HL-60/S4 treated with retinoic acid at 250 ng/mL for 4 days and 3 days (cell line): ENCODE data around the gene CCR5.
"Not testable (repeated sequence)": the region's sequence is repeated elsewhere in the genome, so short reads cannot be mapped to it uniquely, and the experiment has no call there.

ENCODE experiments used
- in situ Hi-C: fragments of 300-500 bp; cut with MboI; formaldehyde crosslinking; loops from 2 replicates; pipeline ENCODE4 v1.7.0; 2022; ENCODE audit warnings: low sequenced_read_pairs

CCR5 gene

DNA sequence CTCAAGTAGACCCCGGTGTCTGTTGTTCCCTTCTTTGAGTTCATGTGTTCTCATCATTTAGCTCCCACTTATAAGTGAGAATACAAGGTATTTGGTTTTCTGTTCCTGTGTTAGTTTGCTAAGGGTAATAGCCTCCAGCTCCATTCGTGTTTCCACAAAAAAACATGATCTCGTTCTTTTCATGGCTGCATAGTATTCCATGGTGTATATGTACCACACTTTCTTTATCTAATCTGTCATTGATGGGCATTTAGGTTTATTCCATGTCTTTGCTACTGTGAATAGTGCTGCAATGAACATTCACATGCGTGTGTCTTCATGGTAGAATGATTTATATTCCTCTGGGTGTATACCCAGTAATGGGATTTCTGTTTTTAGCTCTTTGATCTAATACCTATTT is 32.2 kb downstream of the CCR5 start:
- in situ Hi-C loops = not testable (repeated sequence)

DNA sequence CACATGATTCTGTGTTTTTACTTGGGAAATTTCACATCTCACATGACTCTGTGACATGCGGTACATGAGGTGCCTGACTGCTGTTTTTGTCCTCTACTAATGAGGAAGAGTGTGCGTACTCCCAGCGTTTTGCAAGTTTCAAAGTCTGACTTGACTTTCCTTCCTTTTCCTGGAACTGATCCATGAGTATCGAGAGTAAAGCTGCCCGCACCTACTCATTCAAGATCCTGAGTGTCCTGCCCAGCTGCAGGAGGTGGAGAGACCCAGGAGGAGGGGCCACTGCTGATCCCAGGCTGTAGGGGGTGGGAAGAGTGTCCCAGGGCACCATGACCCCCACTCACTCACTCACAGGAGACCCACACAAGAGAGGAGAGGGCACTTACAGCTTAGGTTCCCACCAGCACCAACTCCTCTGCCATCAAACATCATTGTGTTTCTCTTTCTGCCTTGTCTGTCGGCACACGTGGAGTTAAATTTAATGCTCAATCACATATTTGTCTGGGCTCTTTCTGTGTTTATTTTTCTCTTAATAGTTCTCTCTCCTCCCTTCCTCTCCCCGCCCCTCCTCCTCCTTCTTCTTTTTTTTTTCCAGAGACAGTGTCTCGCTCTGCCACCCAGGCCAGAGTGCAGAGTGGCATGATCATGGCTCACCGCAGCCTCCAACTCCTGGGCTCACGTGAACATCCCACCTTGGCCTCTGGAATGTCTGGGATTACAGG is 34.7 kb downstream of the CCR5 start:
- in situ Hi-C loops = no loop called here

DNA sequence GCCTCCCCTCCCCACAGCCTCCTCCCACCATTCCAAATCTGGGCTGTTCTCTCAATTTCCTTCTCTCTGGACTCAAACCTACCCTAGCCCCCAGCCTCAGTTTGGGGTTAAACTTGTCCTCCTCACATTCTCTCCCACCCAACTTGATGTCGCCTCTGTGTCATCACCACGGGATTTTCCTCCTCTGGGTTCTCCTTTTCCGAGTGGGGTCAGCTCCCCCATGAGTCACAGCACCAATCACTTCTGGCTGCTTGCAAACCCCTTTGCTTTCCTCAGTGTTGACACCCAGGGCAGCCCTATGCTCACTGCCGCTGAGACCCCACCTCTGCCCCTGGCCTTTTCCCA is 35.7 kb downstream of the CCR5 start:
- in situ Hi-C loops = no loop called here

DNA sequence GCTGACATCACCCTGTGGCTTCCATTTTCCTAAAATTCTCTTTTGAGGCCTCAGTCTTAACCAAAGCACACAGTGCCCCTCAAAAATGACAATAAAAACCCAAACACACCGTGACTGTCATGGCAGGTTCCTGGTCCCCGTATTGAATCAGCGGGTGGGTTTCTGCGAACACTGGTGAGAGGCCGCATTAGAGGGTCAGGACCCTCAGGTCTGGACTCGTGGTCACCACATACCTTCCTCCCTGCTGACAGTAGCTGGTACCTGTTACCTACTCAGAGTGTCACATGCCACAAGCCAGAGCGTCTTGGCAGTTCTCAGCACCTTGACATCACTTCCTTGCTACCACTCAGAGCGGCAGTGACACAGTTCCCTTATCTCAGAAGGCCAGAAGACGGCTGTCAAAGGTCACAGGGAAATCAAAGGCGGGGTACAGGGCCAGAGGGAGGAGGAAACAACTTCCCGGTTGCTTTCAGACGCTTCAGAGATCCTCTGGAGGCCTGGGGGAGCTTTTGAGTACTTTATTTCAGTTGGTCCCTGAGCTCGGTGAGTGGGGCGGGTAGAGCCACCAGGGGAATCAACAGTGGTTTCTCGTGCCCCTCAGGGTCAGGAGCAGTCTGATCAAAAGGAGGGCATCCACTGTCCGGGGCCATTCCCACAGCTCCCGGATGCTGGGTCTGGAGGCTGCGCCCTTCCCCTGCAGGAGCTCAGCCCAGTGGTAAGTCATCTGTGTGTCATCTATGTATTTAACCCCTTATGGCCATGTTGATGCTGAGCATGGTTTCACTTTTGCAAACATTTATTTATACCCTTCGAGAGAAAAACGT is 36.3 kb downstream of the CCR5 start, which contains the start of the genes CCR5AS and CCRL2:
TSS of gene CCR5AS (minus strand) at position 279 of the 824 bp plus-strand sequence.
TSS of gene CCRL2 (plus strand) at position 472 of the 824 bp plus-strand sequence. CDS start 821 bp downstream, outside the sequence.
- in situ Hi-C loops = no loop called here

DNA sequence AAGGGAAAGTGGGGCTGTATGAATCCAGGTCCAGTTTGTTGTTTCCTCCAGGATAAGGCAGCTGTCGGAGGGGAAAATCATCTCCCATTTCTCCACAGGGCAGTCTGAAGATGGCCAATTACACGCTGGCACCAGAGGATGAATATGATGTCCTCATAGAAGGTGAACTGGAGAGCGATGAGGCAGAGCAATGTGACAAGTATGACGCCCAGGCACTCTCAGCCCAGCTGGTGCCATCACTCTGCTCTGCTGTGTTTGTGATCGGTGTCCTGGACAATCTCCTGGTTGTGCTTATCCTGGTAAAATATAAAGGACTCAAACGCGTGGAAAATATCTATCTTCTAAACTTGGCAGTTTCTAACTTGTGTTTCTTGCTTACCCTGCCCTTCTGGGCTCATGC is 37.2 kb downstream of the CCR5 start:
- in situ Hi-C loops = no loop called here

DNA sequence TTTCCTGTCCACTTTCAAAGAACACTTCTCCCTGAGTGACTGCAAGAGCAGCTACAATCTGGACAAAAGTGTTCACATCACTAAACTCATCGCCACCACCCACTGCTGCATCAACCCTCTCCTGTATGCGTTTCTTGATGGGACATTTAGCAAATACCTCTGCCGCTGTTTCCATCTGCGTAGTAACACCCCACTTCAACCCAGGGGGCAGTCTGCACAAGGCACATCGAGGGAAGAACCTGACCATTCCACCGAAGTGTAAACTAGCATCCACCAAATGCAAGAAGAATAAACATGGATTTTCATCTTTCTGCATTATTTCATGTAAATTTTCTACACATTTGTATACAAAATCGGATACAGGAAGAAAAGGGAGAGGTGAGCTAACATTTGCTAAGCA is 38.1 kb downstream of the CCR5 start:
- in situ Hi-C loops = no loop called here

DNA sequence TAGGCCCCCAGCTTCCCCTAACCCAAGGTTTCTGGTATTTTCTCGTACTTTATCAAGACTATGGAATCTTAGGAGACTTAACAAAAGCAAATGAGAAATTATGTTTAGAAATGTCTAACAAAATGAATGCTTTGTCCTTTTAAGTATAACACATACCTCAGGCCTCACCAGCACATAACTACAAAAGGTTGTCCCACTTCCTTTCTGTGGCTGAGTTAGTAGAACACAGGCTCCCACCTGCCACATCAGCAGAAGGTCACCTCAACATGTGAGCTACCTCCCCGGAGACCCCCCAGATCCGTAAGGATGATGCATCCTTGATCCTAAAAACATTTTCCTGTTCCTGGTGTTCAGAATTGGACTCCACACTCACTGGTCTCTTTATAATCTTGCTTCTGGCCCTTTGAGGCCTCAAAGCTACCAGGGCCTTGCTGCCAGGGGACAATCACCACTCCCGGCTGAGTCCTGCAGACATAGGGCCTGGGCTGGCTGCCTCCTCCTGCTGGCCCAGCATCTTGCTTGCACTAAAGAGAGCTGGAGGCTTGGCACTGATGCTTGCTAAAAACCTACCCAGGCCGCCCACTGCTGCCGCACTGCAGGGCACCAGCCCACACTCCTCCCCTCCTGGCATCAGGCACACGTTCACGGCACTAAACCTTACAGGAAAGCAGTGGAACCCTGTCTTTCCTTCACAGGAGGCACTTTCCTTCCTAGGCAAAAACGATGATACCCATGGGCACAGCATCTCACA is 39.2 kb downstream of the CCR5 start:
- in situ Hi-C loops = no loop called here

DNA sequence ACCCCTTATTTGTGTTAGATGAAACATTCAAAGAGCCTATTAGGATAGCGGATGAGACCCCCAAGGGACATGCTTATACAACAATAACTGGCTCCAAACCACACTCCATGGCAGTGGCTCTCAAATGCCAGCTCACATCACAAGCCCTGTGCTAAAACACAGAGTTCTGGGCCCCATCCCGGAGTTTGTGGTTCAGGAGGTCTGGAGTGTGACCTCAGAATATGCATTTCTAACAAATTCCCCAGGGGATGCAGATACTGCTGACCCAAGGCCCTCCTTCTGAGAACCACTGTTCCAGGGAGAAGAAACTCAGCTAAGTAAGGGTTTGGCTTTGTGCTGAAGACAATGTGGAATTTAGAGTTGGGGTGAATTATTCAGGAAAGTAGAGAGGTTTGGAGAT is 39.9 kb downstream of the CCR5 start:
- in situ Hi-C loops = no loop called here

DNA sequence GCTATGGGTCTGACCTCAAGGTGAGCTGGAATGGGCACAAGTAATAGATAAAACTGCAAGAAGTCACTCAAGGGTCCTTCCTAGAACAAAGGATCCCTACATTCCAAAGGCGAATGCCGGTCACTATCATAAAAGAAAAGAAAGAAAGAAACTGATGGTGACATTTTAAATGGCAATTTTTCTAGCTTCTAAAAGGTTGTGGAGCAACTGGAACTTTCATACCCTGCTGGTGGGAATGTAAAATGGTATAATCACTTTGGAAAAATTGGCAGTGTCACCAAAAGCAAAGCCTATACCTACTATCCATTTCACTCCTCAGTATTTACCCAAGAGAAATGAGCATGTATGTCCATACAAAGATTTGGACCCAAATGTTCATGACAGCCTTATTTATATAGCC is 40.5 kb downstream of the CCR5 start:
- in situ Hi-C loops = no loop called here

DNA sequence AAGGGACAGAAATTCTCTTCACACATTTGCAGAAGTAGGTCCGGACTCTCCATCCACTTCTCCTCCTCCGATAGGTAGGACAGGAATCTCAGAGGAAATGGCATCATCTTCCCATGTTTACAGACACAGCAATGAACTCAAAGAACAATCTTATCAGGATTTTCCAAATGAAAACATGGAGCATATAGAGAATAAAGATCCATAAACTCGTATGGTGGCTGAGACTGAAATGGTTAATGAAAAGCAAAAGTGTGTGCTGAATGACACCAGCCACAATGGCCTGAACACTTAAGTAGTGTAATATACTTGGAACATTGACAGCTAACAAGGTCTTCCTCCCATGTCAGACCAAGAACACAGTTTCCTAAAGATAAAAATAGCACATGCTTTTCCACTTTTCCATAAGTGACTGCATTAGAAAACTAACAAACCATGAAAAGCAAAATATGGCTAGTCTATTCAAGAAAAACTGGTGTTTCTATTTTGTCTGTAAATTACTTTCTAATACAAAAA is 42.1 kb downstream of the CCR5 start:
- in situ Hi-C loops = no loop called here

DNA sequence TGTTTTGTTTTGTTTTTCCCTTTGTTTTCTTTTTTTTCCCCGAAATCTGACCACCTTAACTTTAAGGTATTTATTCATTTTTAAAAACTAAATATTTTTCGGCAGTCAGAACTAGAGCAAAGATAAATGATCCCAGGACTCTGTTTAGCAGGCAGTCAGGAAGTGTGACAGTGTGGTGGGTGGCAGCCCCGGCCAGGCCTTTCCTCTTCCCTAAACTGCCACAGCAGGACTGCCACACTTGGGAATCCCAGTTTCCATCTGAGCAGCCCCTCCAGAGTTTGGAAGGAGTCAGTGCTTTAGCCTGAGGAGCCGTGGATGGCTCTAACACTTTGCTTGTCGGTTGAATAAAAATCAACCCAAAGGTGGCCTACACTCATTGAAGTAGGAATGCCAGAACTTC is 43.2 kb downstream of the CCR5 start:
- in situ Hi-C loops = no loop called here

DNA sequence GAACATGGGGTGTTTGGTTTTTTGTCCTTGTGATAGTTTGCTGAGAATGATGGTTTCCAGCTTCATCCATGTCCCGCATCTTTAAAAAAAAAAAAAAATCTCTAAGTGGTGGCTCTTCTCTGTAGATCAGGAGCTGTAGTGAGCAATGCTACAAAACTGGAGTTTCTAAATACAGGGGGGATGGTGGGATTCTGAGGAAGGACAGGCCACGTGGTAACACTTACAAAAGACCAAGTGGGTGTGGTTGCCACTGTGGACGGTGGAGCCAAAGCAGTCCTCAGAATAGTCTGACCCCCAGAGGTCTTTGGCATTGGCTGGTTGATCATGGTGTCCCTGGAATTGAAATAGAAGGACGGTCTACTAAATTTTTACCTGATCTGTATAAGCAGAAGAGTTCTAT is 44.0 kb downstream of the CCR5 start:
- in situ Hi-C loops = no loop called here

DNA sequence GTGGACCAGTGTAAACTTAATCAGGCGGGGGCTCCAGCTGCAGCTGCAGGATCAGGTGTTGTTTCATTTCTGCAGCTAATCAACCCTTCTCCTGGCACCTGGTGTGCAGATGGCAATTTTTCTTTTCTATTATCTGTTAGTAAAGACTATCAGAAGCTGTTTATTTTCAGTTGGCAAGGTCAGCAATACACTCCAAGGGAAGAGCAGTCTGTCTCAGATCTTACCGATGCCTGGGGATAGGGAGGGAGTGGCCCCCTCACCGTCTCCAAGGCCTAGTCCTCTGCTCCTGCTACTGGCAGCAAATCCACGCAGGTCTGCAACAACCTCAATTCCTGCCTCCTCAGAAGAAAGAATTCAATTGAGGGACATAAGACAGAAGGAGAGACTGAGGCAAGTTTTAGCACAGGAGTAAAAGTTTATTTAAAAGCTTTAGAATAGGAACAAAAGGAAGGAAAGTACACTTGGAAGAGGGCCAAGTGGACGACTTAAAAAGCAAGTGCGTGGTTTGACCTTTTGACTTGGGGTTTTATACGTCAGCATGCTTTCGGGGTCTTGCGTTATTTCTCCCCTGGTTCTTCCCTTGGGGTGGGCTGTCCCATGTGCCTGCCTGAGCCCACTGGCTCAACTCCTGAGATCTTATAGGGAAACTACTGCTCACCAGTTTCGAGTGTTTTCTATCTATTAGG is 45.5 kb downstream of the CCR5 start:
- in situ Hi-C loops = no loop called here

DNA sequence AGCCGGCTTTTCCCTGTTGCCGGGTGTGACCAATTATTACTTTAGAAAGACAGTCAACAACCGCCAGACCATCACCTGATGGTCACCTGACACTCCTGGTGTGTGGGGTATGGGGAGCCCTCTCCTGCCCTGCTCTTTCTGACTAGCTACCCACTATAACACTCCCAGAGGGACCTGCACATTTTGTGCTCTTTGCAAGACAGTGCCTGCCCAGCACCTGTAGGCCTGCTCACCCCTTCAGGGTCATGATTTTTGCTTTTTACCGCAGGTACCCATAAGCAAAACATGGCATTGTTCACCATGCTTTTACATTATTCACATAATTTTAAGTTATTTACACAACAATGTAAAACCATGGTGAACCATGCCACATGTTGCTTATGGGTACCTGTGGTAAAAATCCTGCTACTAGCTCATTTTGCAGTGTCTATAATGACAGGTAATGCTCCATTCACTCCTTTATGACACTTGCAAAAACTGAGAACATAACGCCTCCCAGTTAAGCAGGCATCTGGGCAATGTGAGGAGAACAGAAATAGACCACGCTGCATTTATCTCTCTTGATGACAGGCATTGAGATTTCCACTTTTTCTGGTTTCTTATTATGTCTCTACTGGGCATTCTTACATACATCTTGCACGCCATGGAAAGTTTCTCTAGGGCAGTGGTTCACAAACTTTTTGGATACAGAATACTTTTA is 46.2 kb downstream of the CCR5 start:
- in situ Hi-C loops = no loop called here

DNA sequence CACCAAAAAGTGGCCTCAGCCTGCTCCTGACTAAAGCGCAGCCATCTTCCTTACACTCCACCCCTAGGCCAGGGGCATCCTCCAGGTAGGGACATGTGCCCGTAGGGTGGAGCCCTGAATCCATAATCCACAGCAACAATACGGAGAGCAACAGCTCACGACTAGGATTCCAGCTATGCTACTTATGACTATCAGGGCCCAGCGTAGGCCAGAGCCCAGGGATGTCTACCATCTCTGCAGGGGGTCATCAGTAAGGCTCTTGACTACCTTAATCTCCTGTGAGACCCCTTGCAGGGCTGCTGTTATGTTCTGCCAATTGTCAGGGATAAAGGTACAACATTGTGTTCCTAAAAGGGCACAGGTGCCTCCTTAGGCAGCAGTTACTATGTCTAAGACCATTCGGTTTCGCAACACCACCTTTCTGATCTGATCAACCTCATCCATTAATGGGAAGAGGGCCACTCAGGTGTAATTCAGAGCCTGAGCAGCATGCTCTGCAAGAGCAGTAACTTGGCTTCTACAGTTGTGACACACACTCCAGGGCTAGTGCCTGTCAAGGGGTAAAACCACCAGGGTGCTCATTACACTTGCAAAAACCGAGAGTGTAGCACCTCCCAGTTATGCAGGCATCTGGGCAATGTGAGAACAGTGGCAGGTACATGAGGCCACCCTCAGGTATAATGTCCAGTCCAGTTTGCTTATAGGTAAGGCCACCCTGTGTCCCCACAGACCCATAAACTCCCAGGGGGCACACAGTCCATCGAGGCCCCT is 47.3 kb downstream of the CCR5 start:
- in situ Hi-C loops = no loop called here

DNA sequence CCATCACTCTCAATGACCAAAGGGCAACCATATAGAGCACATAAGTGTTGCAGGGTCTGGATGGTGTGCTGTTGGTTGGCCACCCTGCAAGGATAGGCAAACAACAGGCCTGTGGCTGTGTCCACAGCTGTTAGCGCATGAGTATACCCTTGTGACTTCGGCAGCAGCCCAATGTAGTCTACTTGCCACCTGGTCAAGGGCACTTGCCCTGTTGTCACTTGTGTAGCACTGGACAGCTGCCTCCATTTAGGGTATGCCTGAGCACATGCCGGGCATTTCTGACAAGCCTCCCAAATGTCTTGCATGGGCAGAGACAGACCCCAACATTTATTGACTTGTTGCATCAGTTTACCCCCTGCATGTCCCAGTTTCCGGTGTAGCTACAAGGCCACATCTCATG is 49.1 kb downstream of the CCR5 start:
- in situ Hi-C loops = no loop called here

DNA sequence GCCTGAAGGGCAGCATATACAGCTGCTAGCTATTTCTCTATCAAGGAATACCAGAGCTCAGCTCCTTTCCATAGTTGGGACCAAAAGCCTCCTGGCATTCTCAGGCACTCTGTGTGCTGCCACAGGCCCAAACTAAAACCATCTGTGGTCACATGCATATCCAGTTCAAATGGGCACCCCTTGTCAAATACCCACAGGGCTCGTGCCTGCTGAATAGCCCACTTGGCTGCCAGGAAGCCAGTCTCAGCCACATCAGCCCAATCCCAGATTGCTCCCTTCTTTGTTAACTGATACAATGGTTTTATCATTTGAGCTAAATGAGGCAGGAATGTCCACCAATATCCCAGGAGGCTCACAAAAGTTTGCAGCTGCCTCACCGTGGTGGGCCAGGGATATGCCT is 50.2 kb downstream of the CCR5 start:
- in situ Hi-C loops = no loop called here

DNA sequence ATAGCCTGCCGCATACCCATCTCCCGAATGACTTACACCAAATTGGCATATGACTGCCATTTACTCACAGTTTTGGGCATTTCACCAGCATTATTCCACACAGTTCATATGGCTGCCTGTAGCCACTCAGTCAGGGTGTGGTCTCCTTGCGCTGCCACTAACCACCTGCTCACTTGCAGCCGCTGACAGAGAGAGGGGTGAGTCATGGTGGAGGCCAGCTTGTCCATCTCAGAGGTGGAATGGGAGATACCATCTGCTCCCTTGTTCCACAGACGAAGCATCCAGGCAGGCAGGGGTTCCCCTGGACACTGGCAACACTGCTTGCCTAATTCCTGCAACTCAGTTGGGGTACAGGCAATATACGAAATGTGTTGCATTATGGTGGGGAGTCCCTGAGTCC is 51.9 kb downstream of the CCR5 start:
- in situ Hi-C loops = no loop called here

DNA sequence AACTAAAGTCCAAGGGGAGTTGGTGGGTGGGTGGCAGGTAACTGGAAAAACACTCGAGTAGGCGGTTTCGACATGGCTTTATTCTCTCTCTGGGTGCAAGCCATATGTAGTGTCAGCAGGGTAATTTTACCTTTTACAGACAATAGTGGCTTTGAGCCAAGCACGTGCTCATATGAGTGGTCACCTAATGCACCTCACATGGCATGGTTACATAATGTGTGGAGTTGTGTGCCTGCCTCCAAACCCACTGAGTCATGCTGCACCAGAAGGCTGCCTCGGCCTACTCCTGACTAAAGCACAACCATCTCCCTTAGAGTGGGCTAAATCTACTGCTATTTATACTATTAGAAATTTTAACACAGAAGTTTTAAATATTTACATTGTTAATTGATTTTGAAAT is 52.8 kb downstream of the CCR5 start:
- in situ Hi-C loops = no loop called here
